ENCODE measurements around the gene KCNN3. TPM values are rescaled to one million over a fixed set of nuclear protein-coding genes. Genes with fewer than 3 reads are reported as not detected.

The KCNN3 gene
- total RNA-seq, 6 donors from 2014 or later, result 2.7 to 6.6 (median 3.7) TPM

- no peak overlapping the region for H3K27ac ChIP-seq
- 83 to 94% methylated on average over 2 to 3 of the region's 3 CpGs for WGBS, 2 donors
- H3K4me3 ChIP-seq, result no peak overlapping the region
- DNase-seq (no peak), ATAC-seq (ENCODE audit: low FRiP score in 2 of 2) (no peak)
- no peaks in the 10 kb centered on the region for H3K9me3 ChIP-seq
- H3K4me1 ChIP-seq, result peaks cover 0 to 2% (median 0%) of the 10 kb centered on the region in 4 donors
- no peaks in the 10 kb centered on the region for H3K36me3 ChIP-seq
- TF ChIP-seq POLR2A (IDR thresholded peaks at IDR 0.05), result no peak
- no peak for TF ChIP-seq POLR2AphosphoS5 (IDR thresholded peaks at IDR 0.05)
- no peak for TF ChIP-seq CTCF (IDR thresholded peaks at IDR 0.05)
- no peaks in the 10 kb centered on the region for H3K27me3 ChIP-seq
These were observed 13.5 kb downstream of the KCNN3 start for GRCh38 chr1:154856544-154856943.

- TF ChIP-seq CTCF (IDR thresholded peaks at IDR 0.05) (no peak), POLR2AphosphoS5 (IDR thresholded peaks at IDR 0.05) (no peak), POLR2A (IDR thresholded peaks at IDR 0.05) (no peak), EP300 (IDR thresholded peaks at IDR 0.05) (no peak)
- no peak for ATAC-seq (ENCODE audit: low FRiP score in 2 of 2)
- H3K36me3 ChIP-seq, result no peaks in the 10 kb centered on the region
- H3K4me3 ChIP-seq, result no peak overlapping the region
- no peak for DNase-seq
- no peaks in the 10 kb centered on the region for H3K9me3 ChIP-seq
- no peaks in the 10 kb centered on the region for H3K27me3 ChIP-seq
- peaks cover 0 to 2% (median 0%) of the 10 kb centered on the region in 4 donors for H3K4me1 ChIP-seq
- H3K27ac ChIP-seq, result no peak overlapping the region
- 71 to 82% methylated on average over 10 of the region's 10 CpGs for WGBS, 2 donors
These were observed 14.0 kb downstream of the KCNN3 start for GRCh38 chr1:154856049-154856448.

- Histone ChIP-seq H3K27me3 (no peaks in the 10 kb centered on the region), H3K4me1 (peaks cover 0 to 2% (median 0%) of the 10 kb centered on the region in 4 donors), H3K4me3 (no peak overlapping the region), H3K27ac (no peak overlapping the region), H3K36me3 (no peaks in the 10 kb centered on the region), H3K9me3 (no peaks in the 10 kb centered on the region)
- DNase-seq (no peak), ATAC-seq (ENCODE audit: low FRiP score in 2 of 2) (no peak)
- WGBS, 2 donors, result 74 to 77% methylated on average over 5 to 6 of the region's 6 CpGs
- no peak for TF ChIP-seq CTCF (IDR thresholded peaks at IDR 0.05)
- TF ChIP-seq POLR2A (IDR thresholded peaks at IDR 0.05), result no peak
- TF ChIP-seq EP300 (IDR thresholded peaks at IDR 0.05), result no peak
- no peak for TF ChIP-seq POLR2AphosphoS5 (IDR thresholded peaks at IDR 0.05)
These were observed 14.8 kb downstream of the KCNN3 start for GRCh38 chr1:154855186-154855851.

GRCh38 chr1:154852845-154853244 is 17.2 kb downstream of the KCNN3 start:
- Histone ChIP-seq H3K27me3 (no peaks in the 10 kb centered on the region), H3K36me3 (no peaks in the 10 kb centered on the region), H3K9me3 (no peaks in the 10 kb centered on the region), H3K4me3 (no peak overlapping the region), H3K4me1 (peaks cover 0 to 3% (median 0%) of the 10 kb centered on the region in 4 donors), H3K27ac (no peak overlapping the region)
- no peak for DNase-seq
- ATAC-seq (ENCODE audit: low FRiP score in 2 of 2), result no peak
- 85 to 86% methylated on average over 3 of the region's 3 CpGs for WGBS, 2 donors
- TF ChIP-seq POLR2A (IDR thresholded peaks at IDR 0.05) (no peak), EP300 (IDR thresholded peaks at IDR 0.05) (no peak), POLR2AphosphoS5 (IDR thresholded peaks at IDR 0.05) (no peak), CTCF (IDR thresholded peaks at IDR 0.05) (no peak)
